ENCODE measurements around the gene SLC7A9. TPM values are rescaled to one million over a fixed set of nuclear protein-coding genes. Genes with fewer than 3 reads are reported as not detected.
"Not testable (repeated sequence)": the region's sequence is repeated elsewhere in the genome, so short reads cannot be mapped to it uniquely, and the experiment has no call there.

Gene SLC7A9
- total RNA-seq, 1 experiment from 2014 or later, result not detected

DNA sequence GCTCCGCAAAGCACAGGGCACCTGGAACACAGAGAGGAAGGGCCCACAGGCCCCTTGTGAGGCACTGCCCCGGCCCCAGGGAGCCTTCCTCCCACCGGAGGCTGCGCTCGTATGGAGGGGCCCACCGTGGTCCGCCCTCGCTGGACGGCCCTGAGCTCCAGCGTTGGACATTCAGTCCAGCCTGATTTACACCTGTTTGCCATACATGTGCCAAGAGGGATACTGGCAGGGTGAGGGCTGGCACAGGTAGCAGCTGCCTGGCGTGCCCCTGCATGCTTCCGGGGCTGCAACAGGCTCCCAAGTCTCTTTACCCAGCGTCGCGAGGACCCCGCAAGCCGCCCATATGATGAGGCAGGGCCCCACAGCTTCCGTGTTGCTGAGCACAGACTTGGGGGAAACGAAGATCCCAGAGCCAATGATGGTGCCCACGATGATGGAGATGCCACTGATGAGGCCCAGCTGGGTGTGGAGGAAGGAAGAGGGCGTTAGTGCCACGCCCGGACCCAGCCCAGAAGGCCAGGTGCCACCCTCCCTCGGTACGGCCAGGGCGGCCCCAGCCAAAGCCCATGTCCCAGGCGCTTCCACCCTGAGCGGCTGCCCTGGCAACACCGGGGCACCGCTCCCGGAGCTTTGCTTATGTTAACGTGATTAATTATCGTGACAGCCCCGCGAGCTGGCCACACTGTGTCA is 5.1 kb downstream of the SLC7A9 start:
- DNase-seq (ENCODE audit: low spot score), result no peak

DNA sequence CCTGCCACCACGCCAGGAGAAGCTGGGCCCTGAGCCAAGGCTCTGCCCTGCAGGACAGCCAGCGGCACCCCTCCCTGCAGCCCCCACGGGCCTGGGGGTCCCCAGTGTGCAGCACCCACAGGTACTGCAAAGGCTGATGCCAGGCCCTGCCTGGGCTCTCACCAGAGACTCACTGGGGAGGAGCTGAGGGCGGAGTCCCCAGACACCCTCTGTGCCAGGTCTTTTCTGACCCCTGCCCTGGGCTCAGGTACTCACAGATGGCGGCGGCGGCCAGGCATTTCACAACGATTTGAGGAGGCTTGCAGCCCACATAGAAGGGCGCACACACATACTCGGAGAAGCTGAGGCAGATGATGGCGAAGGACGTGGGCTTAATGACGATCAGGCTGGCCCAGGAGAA is 5.7 kb downstream of the SLC7A9 start:
- DNase-seq (ENCODE audit: low spot score), result no peak

DNA sequence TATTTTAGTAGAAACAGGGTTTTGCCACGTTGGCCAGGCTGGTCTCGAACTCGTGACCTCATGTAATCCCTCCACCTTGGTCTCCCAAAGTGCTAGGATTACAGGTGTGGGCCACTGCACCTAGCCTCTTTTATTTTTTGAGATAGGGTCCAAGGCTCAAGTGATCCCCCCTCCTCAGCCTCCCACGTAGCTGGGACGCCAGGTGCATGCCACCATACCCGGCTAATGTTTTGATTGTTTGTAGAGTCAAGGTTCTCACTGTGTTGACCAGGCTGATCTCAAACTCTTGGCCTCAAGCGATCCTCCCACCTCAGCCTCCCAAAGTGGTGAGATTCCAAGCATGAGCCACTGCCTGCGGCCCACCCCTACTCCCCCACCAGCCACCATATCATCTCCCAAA is 6.3 kb downstream of the SLC7A9 start:
- DNase-seq (ENCODE audit: low spot score), result no peak

DNA sequence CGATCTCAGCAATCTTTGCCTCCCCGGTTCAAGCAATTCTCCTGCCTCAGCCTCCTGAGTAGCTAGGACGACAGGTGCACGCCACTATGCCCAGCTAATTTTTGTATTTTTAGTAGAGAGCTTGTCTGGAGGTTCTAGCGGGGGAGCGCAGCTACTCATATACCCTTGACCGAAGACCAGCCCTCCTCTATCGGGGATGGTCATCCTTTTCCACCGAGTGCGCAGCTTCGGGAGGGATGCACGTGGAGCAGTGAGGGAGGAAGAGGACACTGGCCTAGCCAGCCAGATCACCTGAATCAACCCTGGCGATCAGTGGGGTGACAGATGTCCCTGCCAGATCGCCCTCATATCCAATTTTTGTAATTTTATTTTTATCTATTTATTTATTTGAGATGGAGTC is 6.8 kb downstream of the SLC7A9 start:
- no peak for DNase-seq (ENCODE audit: low spot score)

DNA sequence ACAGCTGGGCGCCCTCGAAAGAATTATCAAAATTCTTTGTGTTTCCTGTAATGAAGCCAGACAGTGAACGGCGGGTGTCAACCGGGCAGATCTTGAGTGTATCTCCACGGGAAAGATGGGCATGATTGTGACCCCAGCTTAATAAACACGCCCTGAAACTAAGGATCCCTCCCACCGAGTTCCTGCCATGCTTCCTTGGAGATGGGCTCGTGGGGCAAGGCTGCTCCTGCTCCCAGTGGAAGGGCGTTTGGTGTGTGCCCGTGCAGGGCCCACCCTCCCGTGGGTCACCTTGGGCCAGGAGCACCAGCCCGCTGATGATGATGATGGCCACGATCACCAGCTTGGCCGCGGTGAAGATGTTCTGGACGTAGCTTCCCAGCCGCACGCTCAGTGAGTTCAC is 7.4 kb downstream of the SLC7A9 start:
- DNase-seq (ENCODE audit: low spot score), result no peak

DNA sequence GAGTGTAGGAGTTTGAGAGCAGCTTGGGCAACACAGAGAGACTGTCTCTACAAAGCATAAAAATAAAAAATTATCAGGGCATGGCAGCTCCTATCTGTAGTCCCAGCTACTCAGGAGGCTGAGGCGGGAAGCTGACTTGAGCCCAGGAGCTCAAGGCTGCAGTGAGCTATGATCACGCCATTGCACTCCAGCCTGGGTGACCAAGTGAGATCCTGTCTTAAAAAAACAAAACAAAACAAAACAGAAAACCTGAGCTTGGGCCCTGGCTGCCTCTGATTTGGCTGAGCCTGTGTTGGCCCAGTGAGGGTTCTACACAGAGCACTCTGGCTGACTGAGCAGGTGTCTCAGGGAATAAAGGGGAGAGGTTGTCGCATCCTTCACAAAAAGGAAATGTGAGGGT is 8.0 kb downstream of the SLC7A9 start:
- no peak for DNase-seq (ENCODE audit: low spot score)

DNA sequence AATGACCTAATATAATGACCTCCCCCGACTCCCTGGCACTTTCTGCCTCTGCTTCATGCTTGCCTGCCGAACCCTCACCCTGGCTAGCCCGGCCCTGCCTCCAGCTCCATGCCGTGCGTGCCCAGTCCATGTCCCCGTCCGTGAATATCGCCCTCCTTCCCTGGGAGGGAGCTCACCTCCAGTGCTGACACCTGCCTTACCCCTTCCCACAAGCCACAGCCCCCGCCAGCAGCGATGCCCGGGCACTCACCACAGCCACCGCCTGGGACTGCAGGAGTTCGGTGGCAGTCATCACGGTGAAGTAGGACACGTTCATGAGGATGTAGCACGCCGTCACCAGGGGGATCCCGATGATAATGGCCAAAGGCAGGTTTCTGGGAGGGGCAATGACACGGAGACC is 10.0 kb downstream of the SLC7A9 start:
- DNase-seq (ENCODE audit: low spot score), result no peak

DNA sequence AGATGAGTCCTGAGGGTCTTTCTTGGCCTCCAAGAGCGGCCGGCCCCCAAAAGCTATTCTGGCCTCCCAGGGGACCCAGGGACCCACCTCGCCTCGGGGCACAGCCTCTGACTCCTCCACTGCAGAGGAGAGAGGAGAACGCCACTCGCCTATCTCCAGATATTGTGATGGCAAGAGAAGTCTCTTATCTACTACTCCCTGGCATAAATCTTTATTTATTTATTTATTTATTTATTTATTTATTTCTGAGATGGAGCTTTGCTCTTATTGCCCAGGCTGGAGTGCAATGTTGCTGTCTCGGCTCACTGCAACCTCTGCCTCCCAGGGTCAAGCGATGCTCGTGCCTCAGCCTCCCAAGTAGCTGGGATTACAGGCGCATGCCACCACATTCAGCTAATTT is 11.0 kb downstream of the SLC7A9 start:
- no peak for DNase-seq (ENCODE audit: low spot score)

DNA sequence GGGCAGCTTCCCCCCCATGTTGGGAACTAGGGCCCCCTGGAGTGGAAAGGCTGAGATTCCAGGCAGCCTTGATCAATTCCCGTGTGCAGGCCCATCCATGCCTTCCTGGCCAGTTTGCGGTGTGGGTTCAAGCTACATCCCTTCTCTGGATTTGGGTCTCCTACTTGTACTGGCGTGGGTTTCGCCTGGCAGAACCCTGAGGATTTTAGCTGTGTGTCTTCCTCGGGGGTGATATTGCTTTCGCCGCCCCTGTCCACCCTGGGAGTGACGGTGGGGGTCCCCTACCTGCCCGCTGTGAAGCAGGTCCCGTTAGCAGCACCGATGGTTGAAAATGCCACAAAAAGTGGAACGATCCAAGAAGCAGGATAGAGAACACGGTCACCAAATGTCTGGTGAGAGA is 11.4 kb downstream of the SLC7A9 start:
- DNase-seq (ENCODE audit: low spot score), result no peak

DNA sequence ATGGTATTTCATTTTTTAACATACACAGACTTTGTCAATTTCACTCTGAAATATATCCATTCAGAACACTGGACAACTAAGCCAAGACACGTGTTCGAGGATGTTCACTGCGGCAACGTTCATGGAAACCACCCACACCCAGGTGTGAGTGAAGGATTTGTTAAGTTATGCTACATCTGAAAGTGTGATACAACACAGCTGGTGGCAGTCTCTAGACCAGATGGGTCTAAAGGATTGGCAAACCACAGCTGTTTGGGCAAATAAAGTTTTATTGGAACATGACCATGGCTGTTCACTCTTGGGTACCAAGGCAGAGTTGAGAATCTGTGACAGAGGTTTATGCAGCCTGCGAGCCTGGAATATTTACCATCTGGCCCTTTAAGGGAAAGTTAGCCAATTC is 12.0 kb downstream of the SLC7A9 start:
- DNase-seq (ENCODE audit: low spot score), result no peak

DNA sequence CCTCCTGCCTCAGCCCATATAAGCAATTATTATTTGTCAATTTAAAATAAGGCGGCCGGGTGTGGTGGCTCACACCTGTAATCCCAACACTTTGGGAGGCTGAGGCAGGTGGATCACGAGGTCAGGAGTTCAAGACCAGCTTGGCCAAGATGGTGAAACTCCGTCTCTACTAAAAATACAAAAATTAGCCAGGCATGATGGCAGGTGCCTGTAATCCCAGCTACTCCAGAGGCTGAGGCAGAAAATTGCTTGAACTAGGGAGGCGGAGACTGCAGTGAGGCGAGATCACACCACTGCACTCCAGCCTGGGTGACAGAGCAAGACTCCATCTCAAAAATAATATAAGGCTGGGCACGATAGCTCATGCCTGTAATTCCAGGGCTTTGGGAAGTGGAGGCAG is 12.7 kb downstream of the SLC7A9 start:
- not testable (repeated sequence) for DNase-seq (ENCODE audit: low spot score)

DNA sequence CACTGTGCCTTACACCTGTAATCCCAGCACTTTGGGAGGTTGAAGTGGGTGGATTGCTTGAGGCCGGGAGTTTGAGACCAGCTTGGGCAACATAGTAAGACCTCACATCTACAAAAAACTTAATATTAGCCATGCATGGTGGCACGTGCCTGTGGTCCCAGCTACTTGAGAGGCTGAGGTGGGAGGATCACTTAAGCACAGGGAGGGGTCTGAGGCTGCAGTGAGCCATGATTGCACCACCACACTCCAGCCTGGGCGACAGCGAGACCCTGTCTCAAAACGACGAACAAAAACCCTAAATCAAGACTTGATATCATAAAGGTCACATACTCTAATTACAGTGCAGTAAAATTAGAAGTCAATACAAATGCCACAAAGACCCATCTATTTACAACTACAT is 17.4 kb downstream of the SLC7A9 start:
- DNase-seq (ENCODE audit: low spot score), result no peak

DNA sequence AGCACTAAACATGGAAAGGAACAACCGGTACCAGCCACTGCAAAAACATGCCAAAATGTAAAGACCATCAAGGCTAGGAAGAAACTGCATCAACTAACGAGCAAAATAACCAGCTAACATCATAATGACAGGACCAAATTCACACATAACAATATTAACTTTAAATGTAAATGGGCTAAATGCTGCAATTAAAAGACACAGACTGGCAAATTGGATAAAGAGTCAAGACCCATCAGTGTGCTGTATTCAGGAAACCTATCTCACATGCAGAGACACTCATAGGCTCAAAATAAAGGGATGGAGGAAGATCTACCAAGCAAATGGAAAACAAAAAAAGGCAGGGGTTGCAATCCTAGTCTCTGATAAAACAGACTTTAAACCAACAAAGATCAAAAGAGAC is 21.5 kb downstream of the SLC7A9 start:
- DNase-seq (ENCODE audit: low spot score), result not testable (repeated sequence)

DNA sequence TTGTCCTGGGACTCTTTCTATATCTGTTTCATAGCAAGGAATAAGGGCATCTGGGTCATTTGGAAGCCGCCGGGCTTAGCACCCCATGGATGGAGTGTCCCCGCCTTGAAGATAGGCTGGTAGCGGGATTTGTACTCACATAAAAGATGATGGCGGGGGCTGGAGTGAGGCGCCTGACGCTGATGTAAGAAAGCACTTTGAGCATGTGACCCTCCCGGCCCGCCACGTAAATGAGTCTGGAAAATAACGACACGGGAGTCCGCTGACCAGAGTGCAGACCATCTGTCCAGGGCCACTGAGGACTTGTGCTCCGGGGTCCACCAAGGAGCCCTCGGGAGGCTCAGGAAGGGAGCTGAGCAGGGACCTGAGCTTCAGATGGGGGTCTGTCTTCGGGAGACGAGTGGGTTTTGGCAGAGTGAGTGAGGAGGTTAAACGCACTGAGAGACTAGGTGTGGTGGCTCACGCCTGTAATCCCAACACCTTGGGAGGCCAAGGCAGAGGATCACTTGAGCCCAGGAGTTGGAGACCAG is 25.8 kb downstream of the SLC7A9 start:
- DNase-seq (ENCODE audit: low spot score), result no peak

DNA sequence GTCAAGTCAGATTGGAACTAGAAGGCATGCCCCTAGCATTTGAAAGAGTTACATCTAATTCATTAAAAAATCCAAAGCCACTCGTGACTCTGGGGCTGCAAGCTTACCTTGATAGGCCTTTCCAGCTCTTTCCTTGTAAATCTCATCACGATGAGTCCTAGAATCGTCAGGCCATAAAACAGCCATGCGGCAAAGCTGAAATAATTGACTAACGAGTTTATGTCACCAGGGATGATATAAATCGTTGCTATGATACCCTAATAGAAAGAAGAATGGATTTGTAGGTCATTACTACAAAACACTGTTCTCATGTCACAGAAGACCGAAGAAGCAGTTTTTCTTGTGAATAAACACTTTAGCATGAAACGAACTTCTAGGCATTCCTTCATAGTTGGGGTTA is 27.5 kb downstream of the SLC7A9 start:
- no peak for DNase-seq (ENCODE audit: low spot score)

DNA sequence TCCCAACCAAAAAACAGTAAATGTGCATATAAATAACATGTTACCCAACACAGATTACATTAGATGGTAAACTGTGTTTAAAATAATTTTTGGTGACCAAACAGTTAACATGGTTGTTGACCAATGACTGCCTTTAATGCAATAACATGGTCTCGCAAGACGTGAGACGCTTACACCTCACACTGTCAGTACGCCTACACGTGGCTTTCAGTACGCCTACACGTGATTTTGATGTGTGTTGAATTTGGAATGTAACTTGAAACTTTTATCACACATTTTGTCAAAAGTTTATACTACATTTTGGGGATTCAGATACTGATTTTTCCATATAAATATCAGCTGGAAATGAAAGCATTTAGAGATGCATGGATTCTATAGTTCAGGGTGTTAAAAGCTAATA is 32.0 kb downstream of the SLC7A9 start:
- no peak for DNase-seq (ENCODE audit: low spot score)

DNA sequence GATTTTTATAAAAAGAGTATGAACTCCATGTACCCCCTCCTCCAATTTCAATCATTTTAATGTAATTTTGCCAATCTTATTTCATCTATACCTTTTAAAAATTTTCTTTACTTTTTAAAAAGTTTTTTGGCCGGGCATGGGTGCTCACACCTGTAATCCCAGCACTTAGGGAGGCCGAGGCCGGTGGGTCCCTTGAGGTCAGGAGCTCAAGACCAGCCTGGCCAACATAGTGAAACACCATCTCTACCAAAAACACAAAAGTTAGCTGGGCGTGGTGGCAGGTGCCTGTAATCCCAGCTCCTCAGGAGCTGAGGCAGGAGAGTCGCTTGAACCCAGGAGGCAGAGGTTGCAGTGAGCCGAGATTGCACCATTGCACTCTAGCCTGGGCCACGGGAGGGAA is 36.2 kb downstream of the SLC7A9 start:
- not testable (repeated sequence) for DNase-seq (ENCODE audit: low spot score)

DNA sequence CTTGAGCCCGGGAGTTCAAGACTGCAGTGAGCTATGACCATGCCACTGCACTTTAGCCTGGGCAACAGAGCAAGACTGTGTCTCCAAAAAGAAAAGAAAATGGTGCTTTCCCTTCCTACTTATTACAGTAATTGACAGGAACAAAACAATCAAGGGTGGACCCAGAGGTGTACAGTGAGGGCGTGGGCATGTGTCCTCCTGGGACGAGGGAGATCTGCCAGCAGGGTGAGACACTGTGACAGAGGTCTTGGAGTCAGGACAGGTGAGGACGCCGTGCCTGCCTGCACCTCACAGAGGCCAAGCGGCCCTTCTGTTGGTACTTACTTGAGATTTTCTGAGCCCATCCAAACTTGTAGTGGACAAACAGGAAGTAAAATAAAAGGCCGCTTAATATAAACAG is 36.7 kb downstream of the SLC7A9 start:
- DNase-seq (ENCODE audit: low spot score), result not testable (repeated sequence)

DNA sequence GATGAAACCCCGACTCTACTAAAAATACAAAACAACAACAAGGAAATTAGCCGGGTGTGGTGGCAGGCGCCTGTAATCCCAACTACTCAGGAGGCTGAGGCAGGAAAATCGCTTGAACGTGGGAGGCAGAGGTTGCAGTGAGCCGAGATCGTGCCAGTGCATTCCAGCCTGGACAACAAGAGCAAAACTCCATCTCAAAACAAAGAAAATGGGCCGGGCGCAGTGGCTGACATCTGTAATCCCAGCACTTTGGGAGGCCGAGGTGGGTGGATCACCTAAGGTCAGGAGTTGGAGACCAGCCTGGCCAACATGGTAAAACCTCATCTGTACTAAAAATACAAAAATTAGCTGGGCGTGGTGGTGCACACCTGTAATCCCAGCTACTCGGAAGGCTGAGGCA is 37.5 kb downstream of the SLC7A9 start:
- not testable (repeated sequence) for DNase-seq (ENCODE audit: low spot score)

DNA sequence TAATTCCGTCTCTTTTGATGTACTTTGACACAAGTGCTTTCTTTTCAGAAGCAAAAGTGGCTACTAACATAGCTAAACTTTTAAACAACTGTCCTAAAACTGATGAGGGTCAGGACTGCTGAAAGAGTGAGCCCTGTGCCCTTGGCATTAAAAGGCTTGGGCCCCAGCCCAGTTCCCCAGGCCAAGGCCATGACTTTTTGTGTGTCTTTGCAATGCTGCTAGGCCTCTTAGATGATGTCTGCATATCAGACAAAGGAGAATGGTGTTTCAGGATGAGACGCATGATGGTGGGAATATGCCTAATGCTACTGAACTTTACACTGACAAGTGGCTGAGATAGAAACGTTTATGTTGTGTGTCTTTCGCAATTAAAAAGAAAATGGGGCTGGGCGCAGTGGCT is 38.0 kb downstream of the SLC7A9 start:
- DNase-seq (ENCODE audit: low spot score), result no peak

DNA sequence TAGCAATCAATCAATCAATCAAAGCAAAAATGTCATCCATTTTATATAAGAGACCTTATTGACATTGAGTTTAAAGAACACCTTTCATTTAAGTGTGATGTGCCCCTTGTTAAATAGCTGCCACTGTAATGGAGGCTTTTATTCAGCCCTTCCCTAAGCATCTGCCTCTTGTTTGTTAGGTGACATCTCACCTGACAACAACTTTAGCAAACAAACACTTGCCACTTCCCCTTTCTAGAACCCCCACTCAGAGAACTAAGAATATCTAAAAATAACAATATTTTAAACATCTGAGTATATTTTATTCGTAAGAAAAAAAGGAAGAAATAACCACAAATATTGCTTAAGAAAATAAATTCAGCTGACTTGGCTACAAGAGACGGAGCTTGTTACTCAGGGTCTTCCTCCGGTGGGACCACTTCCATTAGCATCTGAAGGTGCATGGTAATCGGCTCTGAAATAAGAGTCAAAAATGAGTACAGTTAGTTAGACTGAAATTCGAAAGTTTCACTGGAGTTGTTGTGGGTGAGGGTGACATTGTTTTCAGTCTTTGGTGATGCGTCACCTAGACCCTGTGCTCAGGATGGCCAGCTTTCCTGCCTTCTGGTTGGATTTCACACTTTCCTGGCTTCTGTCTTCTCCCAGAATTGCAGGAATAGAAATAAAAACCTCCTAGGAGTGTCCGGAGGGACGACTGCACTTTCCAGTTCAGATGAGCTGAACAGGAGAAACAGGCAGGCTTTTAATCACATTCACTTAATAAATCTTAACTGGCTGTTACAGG is 39.1 kb downstream of the SLC7A9 start:
- peak; percentile 82 for DNase-seq (ENCODE audit: low spot score)

DNA sequence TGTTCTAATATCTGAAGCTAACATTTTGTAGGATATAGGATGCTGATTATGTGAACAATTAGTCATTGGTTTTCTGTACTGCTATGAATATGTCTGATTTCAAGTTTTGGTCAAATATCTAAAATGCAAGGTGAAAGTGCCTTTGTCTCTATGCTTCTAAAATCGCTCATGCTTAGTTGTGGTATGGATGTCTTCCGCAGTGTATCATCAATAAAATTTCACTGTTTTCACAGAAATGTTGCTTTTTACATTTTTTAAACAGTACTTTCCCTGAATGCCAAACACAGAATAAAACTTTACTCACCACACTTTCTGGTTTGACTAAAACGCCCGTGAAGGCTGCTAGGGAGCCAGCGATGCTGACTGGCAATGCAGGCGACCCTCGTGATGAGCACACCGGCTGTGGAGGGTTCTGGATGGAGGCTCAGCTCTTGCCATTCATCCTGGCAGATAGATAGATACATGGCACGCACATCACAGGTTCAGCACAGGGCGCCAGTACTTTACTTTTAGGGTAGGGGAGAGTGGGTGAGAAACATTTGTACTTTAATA is 40.1 kb downstream of the SLC7A9 start:
- DNase-seq (ENCODE audit: low spot score), result no peak

Measured in H4 (cell line).